PC-9 (cell line): ENCODE measurements around the gene DPYSL4. TPM values are rescaled to one million over a fixed set of nuclear protein-coding genes. Genes with fewer than 3 reads are reported as not detected.

Experiments used
- BruUV-seq: library from RNA; stranded (reverse); fragments of 400-500 nt; replicated peaks from 2 replicates; lab custom pipeline; 2021; lab: Mats Ljungman, UMichigan
- CTCF ChIA-PET: fragments of 300-600 bp; sonication (Branson Sonifier 250); formaldehyde crosslinking; loops from one replicate; lab custom pipeline; 2022; ENCODE audit warnings: antibody characterized with exemption; lab: Charles Lee
- POLR2A ChIA-PET: fragments of 300-600 bp; sonication (Branson Sonifier 250); formaldehyde crosslinking; loops from one replicate; lab custom pipeline; 2022; ENCODE audit warnings: antibody characterized with exemption; ENCODE audit not compliant: unreplicated experiment; lab: Charles Lee
- DNase-seq, 2 experiments: peaks; one replicate each; pipeline versions ENCODE4 v3.0.0 to v3.0.0-alpha.2; 2015 to 2022; ENCODE audit warnings: mixed read lengths in 1 of 2
- H2AFZ ChIP-seq: fragments of 200-600 bp; sonication (generic); 2 replicates; pipeline ENCODE4 v1.8.1; 2017; ENCODE audit warnings: antibody characterized with exemption
- H3F3A ChIP-seq: fragments of 200-600 bp; sonication (generic); 2 replicates; pipeline ENCODE4 v1.8.1; 2017; ENCODE audit warnings: antibody characterized with exemption, mild to moderate bottlenecking, low read depth; ENCODE audit not compliant: insufficient read depth
- H3K27ac ChIP-seq: fragments of 200-600 bp; sonication (generic); 2 replicates; pipeline ENCODE4 v1.6.1; 2016; ENCODE audit warnings: mixed run types
- H3K27me3 ChIP-seq: fragments of 200-600 bp; sonication (generic); 2 replicates; pipeline ENCODE4 v1.6.1; 2016; ENCODE audit warnings: low read depth, mixed run types; ENCODE audit not compliant: insufficient read depth
- H3K36me3 ChIP-seq: fragments of 200-600 bp; sonication (generic); 2 replicates; pipeline ENCODE4 v1.6.1; 2016; ENCODE audit warnings: low read depth, mixed run types
- H3K4me1 ChIP-seq: fragments of 200-600 bp; sonication (generic); replicated peaks from 2 replicates; pipeline ENCODE4 v1.6.1; 2016; ENCODE audit warnings: mixed run types; ENCODE audit not compliant: insufficient read depth
- H3K4me2 ChIP-seq: fragments of 200-600 bp; sonication (generic); 2 replicates; pipeline ENCODE4 v1.6.1; 2017; ENCODE audit warnings: mixed run types
- H3K4me3 ChIP-seq: fragments of 200-600 bp; sonication (generic); 2 replicates; pipeline ENCODE4 v1.6.1; 2016; ENCODE audit warnings: mixed run types
- H3K79me2 ChIP-seq: fragments of 200-600 bp; sonication (generic); 2 replicates; pipeline ENCODE4 v1.6.1; 2017; ENCODE audit warnings: low read depth, mixed run types
- H3K9me2 ChIP-seq: fragments of 200-600 bp; sonication (generic); 2 replicates; pipeline ENCODE4 v1.8.1; 2017; ENCODE audit warnings: mild to moderate bottlenecking; ENCODE audit not compliant: insufficient read depth
- H3K9me3 ChIP-seq: fragments of 200-600 bp; sonication (generic); 2 replicates; pipeline ENCODE4 v1.8.1; 2016; ENCODE audit warnings: low read depth; ENCODE audit not compliant: insufficient read depth
- H4K20me1 ChIP-seq: fragments of 200-600 bp; sonication (generic); 2 replicates; pipeline ENCODE4 v1.8.1; 2017; ENCODE audit not compliant: insufficient read depth
- EZH2 ChIP-seq: fragments of 200-600 bp; sonication (generic); IDR thresholded peaks from 2 replicates; pipeline ENCODE4 v1.8.0; 2017; ENCODE audit warnings: antibody characterized with exemption, low read depth
- intact Hi-C: fragments of 100-400 bp; cut with micrococcal nuclease; formaldehyde crosslinking; loops from one replicate; pipeline ENCODE4 v1.10.0; 2022; ENCODE audit not compliant: unreplicated experiment
- total RNA-seq: library from RNA; stranded (reverse); gene quantifications from 2 replicates; pipeline ENCODE4 v1.2.3, GENCODE V29; 2021
- TF ChIP-seq, protein P1 (sequence below): fragments of 200-600 bp; sonication (generic); conservative IDR thresholded peaks from 2 replicates; pipeline ENCODE4 v1.6.1; 2017; ENCODE audit warnings: mixed run types, antibody characterized with exemption, mild to moderate bottlenecking, moderate library complexity

DPYSL4 gene
- total RNA-seq, 1 experiment from 2014 or later, result 4.8 TPM

DNA sequence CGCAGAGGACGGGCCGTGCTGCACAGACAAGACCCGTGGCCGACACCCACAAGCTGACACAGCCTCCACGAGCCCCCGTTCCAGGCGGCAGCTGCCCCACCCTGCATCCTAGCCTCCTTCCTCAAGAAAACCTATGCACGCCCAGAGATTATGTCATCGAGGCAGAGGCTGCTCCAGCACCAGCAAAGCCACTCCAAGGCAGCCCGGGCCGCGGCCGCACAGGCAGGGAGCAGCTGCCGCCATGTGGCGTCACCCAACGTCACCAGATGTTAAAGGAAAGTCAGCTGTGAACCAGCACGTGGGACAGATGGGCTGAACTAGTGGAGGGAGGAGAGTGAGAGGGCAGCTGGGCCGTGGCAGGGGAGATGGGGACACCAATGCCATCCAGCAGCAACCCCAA is 61.2 kb downstream of the DPYSL4 start:
- Histone ChIP-seq H3K27ac (no peak overlapping the region), H3K9me3 (no peaks in the 10 kb centered on the region), H3K4me2 (peak overlapping the region; percentile 78; the same call in 1 of the 2 replicates), H3K4me3 (no peak overlapping the region), H3K9me2 (no peaks in the 10 kb centered on the region), H3K36me3 (no peaks in the 10 kb centered on the region), H3K79me2 (no peaks in the 10 kb centered on the region), H3K4me1 (no peaks in the 10 kb centered on the region), H3K27me3 (no peaks in the 10 kb centered on the region), H3F3A (no peaks in the 10 kb centered on the region), H4K20me1 (no peaks in the 10 kb centered on the region), H2AFZ (no peak overlapping the region)
- intact Hi-C loops, result no loop called here
- ChIA-PET CTCF (no interaction called here), POLR2A (no interaction called here)
- TF ChIP-seq, protein P1, sequence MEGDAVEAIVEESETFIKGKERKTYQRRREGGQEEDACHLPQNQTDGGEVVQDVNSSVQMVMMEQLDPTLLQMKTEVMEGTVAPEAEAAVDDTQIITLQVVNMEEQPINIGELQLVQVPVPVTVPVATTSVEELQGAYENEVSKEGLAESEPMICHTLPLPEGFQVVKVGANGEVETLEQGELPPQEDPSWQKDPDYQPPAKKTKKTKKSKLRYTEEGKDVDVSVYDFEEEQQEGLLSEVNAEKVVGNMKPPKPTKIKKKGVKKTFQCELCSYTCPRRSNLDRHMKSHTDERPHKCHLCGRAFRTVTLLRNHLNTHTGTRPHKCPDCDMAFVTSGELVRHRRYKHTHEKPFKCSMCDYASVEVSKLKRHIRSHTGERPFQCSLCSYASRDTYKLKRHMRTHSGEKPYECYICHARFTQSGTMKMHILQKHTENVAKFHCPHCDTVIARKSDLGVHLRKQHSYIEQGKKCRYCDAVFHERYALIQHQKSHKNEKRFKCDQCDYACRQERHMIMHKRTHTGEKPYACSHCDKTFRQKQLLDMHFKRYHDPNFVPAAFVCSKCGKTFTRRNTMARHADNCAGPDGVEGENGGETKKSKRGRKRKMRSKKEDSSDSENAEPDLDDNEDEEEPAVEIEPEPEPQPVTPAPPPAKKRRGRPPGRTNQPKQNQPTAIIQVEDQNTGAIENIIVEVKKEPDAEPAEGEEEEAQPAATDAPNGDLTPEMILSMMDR, result no peak
- TF ChIP-seq EZH2, result no peak
- no TSS peak for BruUV-seq
- DNase-seq, result no peak

DNA sequence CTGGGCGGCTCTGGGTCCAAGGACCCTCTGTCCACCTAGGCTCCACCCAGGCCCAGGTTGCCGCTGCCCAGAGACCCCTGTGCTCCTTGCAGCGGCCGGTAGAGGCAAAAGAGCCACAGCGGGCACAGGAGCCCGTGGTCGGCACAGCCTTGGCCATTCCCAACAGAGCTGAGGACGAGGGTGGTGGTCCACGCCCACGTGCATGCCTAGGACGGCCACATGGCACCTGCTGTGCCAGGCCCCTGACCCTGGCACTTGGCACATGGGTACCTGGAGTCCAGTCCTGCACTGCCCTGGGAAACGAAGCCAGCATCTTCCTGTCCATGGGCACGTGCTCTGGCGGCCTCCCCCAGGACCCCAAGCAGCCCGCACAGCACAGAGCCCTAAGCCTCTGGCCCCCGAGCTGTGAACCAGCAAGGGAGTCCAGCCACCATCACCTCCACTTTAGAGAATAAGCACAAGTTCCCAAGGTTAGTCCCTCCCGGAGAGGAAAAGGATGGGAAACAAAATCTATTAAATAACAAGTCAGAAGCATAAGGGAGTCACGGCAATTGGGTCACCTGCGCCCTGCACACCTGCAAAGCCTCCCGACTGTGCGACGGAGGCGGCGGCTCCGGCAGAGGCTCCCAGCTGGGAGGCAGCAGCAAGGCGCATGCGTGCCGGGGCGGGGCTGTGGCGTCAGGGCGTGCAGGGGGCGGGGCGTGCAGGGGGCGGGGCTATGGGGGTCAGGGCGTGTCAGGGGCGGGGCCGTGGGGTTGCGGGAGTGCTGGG is 61.9 kb downstream of the DPYSL4 start:
- intact Hi-C loops, result no loop called here
- Histone ChIP-seq H3K9me2 (no peaks in the 10 kb centered on the region), H3K36me3 (no peaks in the 10 kb centered on the region), H2AFZ (peak overlapping the region; percentile 68; the same call in 1 of the 2 replicates), H3K4me2 (peak overlapping the region; percentile 78), H3K27me3 (no peaks in the 10 kb centered on the region), H3K4me3 (peak overlapping the region; percentile 54), H3F3A (no peaks in the 10 kb centered on the region), H3K4me1 (no peaks in the 10 kb centered on the region), H4K20me1 (no peaks in the 10 kb centered on the region), H3K27ac (no peak overlapping the region), H3K79me2 (no peaks in the 10 kb centered on the region), H3K9me3 (no peaks in the 10 kb centered on the region)
- TF ChIP-seq EZH2, result no peak
- TF ChIP-seq, protein P1, result no peak
- ChIA-PET POLR2A (no interaction called here), CTCF (no interaction called here)
- BruUV-seq, result no TSS peak
- peak in 1 of 2 experiments; percentile 71 for DNase-seq

DNA sequence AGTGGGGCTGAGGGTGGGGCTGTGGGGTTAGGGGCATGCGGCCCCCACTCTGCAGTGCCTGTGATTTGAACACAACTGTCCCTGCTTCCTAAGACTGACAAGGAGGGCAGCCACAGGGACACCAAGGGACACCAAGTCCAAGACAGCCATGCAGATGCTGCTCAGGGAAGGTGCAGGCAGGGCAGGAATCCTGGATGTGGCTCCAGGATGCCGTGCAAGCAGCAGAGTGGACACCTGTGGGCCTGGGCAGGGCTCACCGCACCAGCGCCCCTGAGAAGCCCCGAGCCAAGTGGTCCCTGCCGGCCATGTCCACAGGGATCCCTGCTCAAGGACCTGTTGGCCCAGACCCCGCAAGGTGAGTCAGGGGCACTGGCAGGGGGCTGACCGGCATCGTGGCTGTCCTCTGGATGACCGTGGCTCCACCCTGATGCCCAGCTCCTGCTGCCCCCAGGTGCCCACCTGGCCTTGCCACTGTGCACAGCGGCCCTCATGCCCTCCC is 62.5 kb downstream of the DPYSL4 start:
- CTCF ChIA-PET, result interaction anchor here (0.7 kb wide), 1 partner anchor 20 kb away, joined by 7 read pairs; no protein-coding TSS in a partner anchor
- TF ChIP-seq, protein P1, result no peak
- no peak for TF ChIP-seq EZH2
- Histone ChIP-seq H3K27ac (no peak overlapping the region), H3K9me2 (no peaks in the 10 kb centered on the region), H3F3A (no peaks in the 10 kb centered on the region), H3K4me3 (no peak overlapping the region), H3K36me3 (no peaks in the 10 kb centered on the region), H2AFZ (no peak overlapping the region), H3K27me3 (no peaks in the 10 kb centered on the region), H3K4me2 (peak overlapping the region; percentile 78; the same call in 1 of the 2 replicates), H3K79me2 (no peaks in the 10 kb centered on the region), H3K9me3 (no peaks in the 10 kb centered on the region), H4K20me1 (no peaks in the 10 kb centered on the region), H3K4me1 (no peaks in the 10 kb centered on the region)
- DNase-seq, result no peak
- intact Hi-C loops, result no loop called here
- POLR2A ChIA-PET, result no interaction called here
- no TSS peak for BruUV-seq
